Mesendoderm (in vitro differentiated cells): Measurements from ENCODE around the gene LEMD1.

Experiments used
- DNase-seq: peaks from one replicate; pipeline ENCODE4 v3.0.0; 2013
- H2AK5ac ChIP-seq: 2 replicates; pipeline ENCODE4 v1.6.1; 2013; ENCODE audit warnings: low read length, inconsistent platforms
- H2BK120ac ChIP-seq: 2 replicates; pipeline ENCODE4 v1.6.1; 2013; ENCODE audit warnings: low read depth, mild to moderate bottlenecking, low read length, moderate library complexity, mixed read lengths
- H2BK15ac ChIP-seq: replicated peaks from 2 replicates; pipeline ENCODE4 v1.6.1; 2013; ENCODE audit warnings: low read depth, mild to moderate bottlenecking, moderate library complexity
- H2BK5ac ChIP-seq: 2 replicates; pipeline ENCODE4 v1.6.1; 2013; ENCODE audit warnings: low read length, inconsistent platforms
- H3K18ac ChIP-seq: 2 replicates; pipeline ENCODE4 v1.6.1; 2013; ENCODE audit warnings: mild to moderate bottlenecking, low read length, mixed read lengths
- H3K23ac ChIP-seq: one replicate; pipeline ENCODE4 v1.6.1; 2013; ENCODE audit warnings: low read length
- H3K27ac ChIP-seq: 2 replicates; pipeline ENCODE4 v1.5.1; 2013; ENCODE audit warnings: low read depth, mild to moderate bottlenecking, inconsistent platforms, low read length, moderate library complexity
- H3K27me3 ChIP-seq: 2 replicates; pipeline ENCODE4 v1.6.1; 2013; ENCODE audit warnings: low read length, control low read depth, mild to moderate bottlenecking, inconsistent platforms; ENCODE audit not compliant: insufficient read depth, poor library complexity
- H3K36me3 ChIP-seq: 2 replicates; pipeline ENCODE4 v1.6.1; 2013; ENCODE audit warnings: low read length, inconsistent platforms; ENCODE audit not compliant: control insufficient read depth, insufficient read depth
- H3K4ac ChIP-seq: one replicate; pipeline ENCODE4 v1.6.1; 2013; ENCODE audit warnings: low read depth, mild to moderate bottlenecking, low read length, moderate library complexity
- H3K4me1 ChIP-seq: 2 replicates; pipeline ENCODE4 v1.6.1; 2013; ENCODE audit warnings: low read depth, low read length, inconsistent platforms; ENCODE audit not compliant: control insufficient read depth
- H3K4me2 ChIP-seq: 2 replicates; pipeline ENCODE4 v1.6.1; 2013; ENCODE audit warnings: low read length
- H3K4me3 ChIP-seq: 2 replicates; pipeline ENCODE4 v1.5.1; 2013; ENCODE audit warnings: mild to moderate bottlenecking, low read length
- H3K56ac ChIP-seq: one replicate; pipeline ENCODE4 v1.6.1; 2013; ENCODE audit warnings: low read length
- H3K79me1 ChIP-seq: 2 replicates; pipeline ENCODE4 v1.6.1; 2013; ENCODE audit warnings: low read length, inconsistent platforms
- H3K79me2 ChIP-seq: 2 replicates; pipeline ENCODE4 v1.6.1; 2013; ENCODE audit warnings: mild to moderate bottlenecking, low read length; ENCODE audit not compliant: control insufficient read depth, insufficient read depth
- H3K9ac ChIP-seq: 2 replicates; pipeline ENCODE4 v1.6.1; 2013; ENCODE audit warnings: low read length, inconsistent platforms
- H4K5ac ChIP-seq: one replicate; pipeline ENCODE4 v1.6.1; 2013; ENCODE audit warnings: low read length
- H4K8ac ChIP-seq: one replicate; pipeline ENCODE4 v1.6.1; 2013; ENCODE audit warnings: low read depth, mild to moderate bottlenecking, control low read depth, low read length, moderate library complexity
- WGBS: extraction: QIAGEN DNeasy Blood & Tissue Kit; methylation state at CpG from one replicate; pipeline ENCODE4 v1.1.7; 2013; ENCODE audit warnings: low lambda C conversion rate, missing lambda C conversion rate; ENCODE audit not compliant: insufficient coverage; ENCODE audit errors: extremely low coverage; 5-methylcytosine and 5-hydroxymethylcytosine counted together

Gene LEMD1

DNA sequence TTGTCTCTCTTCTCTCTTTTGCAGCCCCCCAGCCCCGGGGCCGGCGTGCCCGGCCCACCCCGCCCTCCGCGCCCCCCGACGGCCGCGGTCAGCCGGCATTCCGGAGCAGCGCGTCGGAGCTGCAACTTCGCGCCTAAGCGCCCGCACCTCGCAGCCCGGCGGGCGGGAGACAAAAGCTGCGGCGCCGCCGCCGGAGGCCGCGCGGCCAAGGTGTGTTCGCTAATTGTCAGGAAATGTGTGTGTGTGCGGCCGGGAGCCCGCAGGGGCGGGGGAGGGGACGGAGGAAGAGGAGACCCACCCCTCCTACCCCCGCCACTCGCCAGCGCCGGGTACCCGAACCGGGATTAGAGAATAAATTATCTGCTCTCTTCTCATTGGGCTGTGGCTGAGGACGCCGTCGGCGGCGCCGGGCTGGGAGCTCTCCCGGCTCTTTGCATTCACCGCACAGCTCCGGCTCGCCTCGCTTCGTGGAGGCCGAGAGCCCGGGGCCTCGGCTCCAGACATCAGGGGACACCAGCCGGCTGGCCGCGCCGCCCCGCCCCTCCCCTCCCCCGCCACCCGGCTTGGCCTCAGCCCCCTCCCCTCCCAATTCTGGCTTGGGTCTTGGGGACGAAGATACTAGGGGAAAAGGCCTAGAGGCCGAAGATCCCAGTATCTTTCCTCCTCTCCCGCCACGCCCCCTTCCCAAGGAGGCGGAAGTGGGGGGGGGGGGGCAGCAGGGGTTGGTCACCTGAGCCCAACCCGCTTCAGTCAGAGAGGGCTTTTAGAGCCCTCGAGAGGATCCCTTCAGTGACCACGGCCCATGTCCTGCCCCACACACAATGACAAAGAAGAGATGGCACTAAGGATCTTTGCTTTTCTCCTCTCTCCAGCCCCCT is 35.3 kb upstream of the LEMD1 start:
- Histone ChIP-seq H2BK15ac (no peak overlapping the region), H4K5ac (no peak overlapping the region), H4K8ac (no peak overlapping the region), H3K9ac (peak overlapping the region; percentile 97), H3K79me1 (peaks cover 5% of the 10 kb centered on the region), H2AK5ac (no peak overlapping the region), H2BK5ac (peak overlapping the region; percentile 89), H3K27ac (peak overlapping the region; percentile 74), H3K36me3 (no peaks in the 10 kb centered on the region), H3K4me1 (peaks cover 13% of the 10 kb centered on the region), H3K4me3 (peak overlapping the region; percentile 74), H3K23ac (no peak overlapping the region), H3K4me2 (peak overlapping the region; percentile 72), H3K4ac (peak overlapping the region; percentile 44), H3K56ac (peak overlapping the region; percentile 100), H3K27me3 (no peaks in the 10 kb centered on the region), H2BK120ac (peak overlapping the region; percentile 52), H3K79me2 (peaks cover 8% of the 10 kb centered on the region), H3K18ac (peak overlapping the region; percentile 54)
- WGBS, result no CpG with 5 or more reads among the region's 74 CpGs
- DNase-seq, result peak; percentile 94

GRCh38 chr1:205456383-205456867 is 34.6 kb upstream of the LEMD1 start:
- no peak overlapping the region for H4K8ac ChIP-seq
- H3K9ac ChIP-seq, result peak overlapping the region; percentile 97
- H3K27me3 ChIP-seq, result no peaks in the 10 kb centered on the region
- no peak overlapping the region for H2BK15ac ChIP-seq
- H2BK5ac ChIP-seq, result peak overlapping the region; percentile 89
- H2AK5ac ChIP-seq, result no peak overlapping the region
- no peak overlapping the region for H4K5ac ChIP-seq
- DNase-seq, result peak; percentile 77
- H2BK120ac ChIP-seq, result peak overlapping the region; percentile 52
- H3K27ac ChIP-seq, result peak overlapping the region; percentile 74
- peak overlapping the region; percentile 72 for H3K4me2 ChIP-seq
- H3K56ac ChIP-seq, result peak overlapping the region; percentile 100
- peak overlapping the region; percentile 74 for H3K4me3 ChIP-seq
- no peaks in the 10 kb centered on the region for H3K36me3 ChIP-seq
- WGBS, result no CpG with 5 or more reads among the region's 47 CpGs
- H3K79me1 ChIP-seq, result peaks cover 5% of the 10 kb centered on the region
- peak overlapping the region; percentile 54 for H3K18ac ChIP-seq
- peak overlapping the region; percentile 69 for H3K23ac ChIP-seq
- peaks cover 15% of the 10 kb centered on the region for H3K4me1 ChIP-seq
- H3K79me2 ChIP-seq, result peaks cover 8% of the 10 kb centered on the region
- peak overlapping the region; percentile 44 for H3K4ac ChIP-seq

DNA sequence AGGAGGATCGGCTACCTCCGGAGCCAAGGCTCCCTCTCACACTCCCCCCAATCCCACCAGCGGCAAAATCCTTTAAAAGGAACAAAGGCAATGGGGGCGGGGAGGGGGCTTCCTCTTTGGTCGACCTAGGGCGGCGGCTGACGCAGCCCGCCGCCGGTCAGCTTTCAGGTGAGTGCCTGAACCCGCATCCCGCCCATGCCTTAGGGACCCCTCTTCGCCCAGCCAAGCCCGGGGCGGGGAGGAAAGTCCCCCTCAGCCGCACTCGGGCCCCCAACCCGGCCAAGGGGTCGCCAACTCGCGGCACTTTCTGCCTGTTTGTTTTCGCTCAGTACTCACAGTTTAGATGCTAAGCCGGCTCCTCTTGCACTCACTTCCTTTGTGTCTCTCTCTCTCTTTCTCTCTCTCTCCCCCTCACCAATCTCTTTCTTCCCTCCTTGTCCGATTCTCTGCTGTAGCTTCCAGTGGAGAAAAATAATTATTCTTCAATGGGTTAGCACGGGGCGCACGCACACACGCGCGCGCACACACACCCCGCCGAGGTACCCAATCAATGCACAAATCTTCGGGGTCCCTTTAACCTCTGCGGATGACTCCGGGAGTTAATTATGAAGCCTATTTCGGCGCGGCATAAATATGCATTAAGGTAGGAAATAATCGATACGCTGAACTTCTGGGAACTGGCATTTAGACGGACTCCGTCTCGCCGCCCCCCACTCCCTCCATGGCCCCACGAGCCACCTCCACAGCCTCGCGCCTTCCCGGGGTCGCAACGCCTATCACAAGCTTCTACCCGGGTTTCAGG is 33.9 kb upstream of the LEMD1 start, which contains the start of gene BLACAT1:
TSS of gene BLACAT1 (minus strand) at position 465 of the 802 bp plus-strand sequence.
- H3K9ac ChIP-seq, result peak within 1 kb of the TSS; percentile 97
- H2AK5ac ChIP-seq, result peak within 1 kb of the TSS; percentile 40
- peak within 1 kb of the TSS; percentile 89 for H2BK5ac ChIP-seq
- H4K8ac ChIP-seq, result peak within 1 kb of the TSS; percentile 44
- no peaks in the 10 kb centered on the region for H3K36me3 ChIP-seq
- H3K4ac ChIP-seq, result peak within 1 kb of the TSS; percentile 44
- H4K5ac ChIP-seq, result no peak within 1 kb of the TSS
- peak; percentile 83 for DNase-seq
- no CpG with 5 or more reads among the region's 53 CpGs for WGBS
- no peaks in the 10 kb centered on the region for H3K27me3 ChIP-seq
- peaks cover 20% of the 10 kb centered on the region for H3K4me1 ChIP-seq
- H3K27ac ChIP-seq, result peak within 1 kb of the TSS; percentile 74
- peak within 1 kb of the TSS; percentile 100 for H3K56ac ChIP-seq
- H3K4me3 ChIP-seq, result peak within 1 kb of the TSS; percentile 74
- peaks cover 5% of the 10 kb centered on the region for H3K79me1 ChIP-seq
- H3K23ac ChIP-seq, result peak within 1 kb of the TSS; percentile 69
- H3K4me2 ChIP-seq, result peak within 1 kb of the TSS; percentile 81
- peak within 1 kb of the TSS; percentile 52 for H2BK120ac ChIP-seq
- H3K18ac ChIP-seq, result peak within 1 kb of the TSS; percentile 54
- no peak within 1 kb of the TSS for H2BK15ac ChIP-seq
- H3K79me2 ChIP-seq, result peaks cover 8% of the 10 kb centered on the region

- H3K4me3 ChIP-seq, result peak overlapping the region; percentile 74
Measured at GRCh38 chr1:205454903-205455335, 33.1 kb upstream of the LEMD1 start.

GRCh38 chr1:205453466-205453865 is 31.6 kb upstream of the LEMD1 start:
- Histone ChIP-seq H3K36me3 (no peaks in the 10 kb centered on the region), H2BK15ac (no peak overlapping the region), H3K4me2 (no peak overlapping the region), H4K8ac (no peak overlapping the region), H3K4me3 (no peak overlapping the region), H2BK5ac (no peak overlapping the region), H3K4ac (no peak overlapping the region), H3K56ac (no peak overlapping the region), H2AK5ac (no peak overlapping the region), H2BK120ac (no peak overlapping the region), H3K27ac (no peak overlapping the region), H3K23ac (no peak overlapping the region), H3K27me3 (no peaks in the 10 kb centered on the region), H3K4me1 (peaks cover 31% of the 10 kb centered on the region), H3K79me1 (peaks cover 7% of the 10 kb centered on the region), H3K79me2 (peaks cover 11% of the 10 kb centered on the region), H3K18ac (no peak overlapping the region), H4K5ac (no peak overlapping the region), H3K9ac (no peak overlapping the region)
- DNase-seq, result no peak
- WGBS, result no CpG with 5 or more reads among the region's 3 CpGs

More at GRCh38 chr1:205454903-205455335, 33.1 kb upstream of the LEMD1 start:
- Histone ChIP-seq H3K36me3 (no peaks in the 10 kb centered on the region), H3K18ac (peak overlapping the region; percentile 54), H4K5ac (no peak overlapping the region), H2AK5ac (peak overlapping the region; percentile 40), H2BK120ac (peak overlapping the region; percentile 18), H2BK5ac (peak overlapping the region; percentile 79), H3K79me2 (peaks cover 8% of the 10 kb centered on the region), H3K23ac (no peak overlapping the region), H3K4ac (peak overlapping the region; percentile 44), H3K4me2 (peak overlapping the region; percentile 81), H3K27ac (peak overlapping the region; percentile 74), H4K8ac (no peak overlapping the region), H3K56ac (peak overlapping the region; percentile 100), H3K79me1 (peaks cover 5% of the 10 kb centered on the region), H3K4me1 (peaks cover 24% of the 10 kb centered on the region), H3K27me3 (no peaks in the 10 kb centered on the region), H3K9ac (peak overlapping the region; percentile 97), H2BK15ac (no peak overlapping the region)
- peak; percentile 84 for DNase-seq
- no CpG with 5 or more reads among the region's 6 CpGs for WGBS
